CD14-positive monocyte (primary cell): ENCODE measurements around the gene DCDC2. TPM values are rescaled to one million over a fixed set of nuclear protein-coding genes. Genes with fewer than 3 reads are reported as not detected.

Experiments used
- DNase-seq, 3 donors: peaks; one replicate each; pipeline ENCODE4 v3.0.0-alpha.2; 2011 to 2022
- H2AFZ ChIP-seq: 2 replicates; pipeline ENCODE4 v1.6.0; 2012; ENCODE audit warnings: mild to moderate bottlenecking, low read depth, low read length, inconsistent platforms; ENCODE audit not compliant: insufficient read depth, poor library complexity, severe bottlenecking
- H3K27ac ChIP-seq, 2 donors: 1 replicate in 1 of 2; 2 replicates in 1 of 2; pipeline ENCODE4 v1.5.1; 2012 to 2013; ENCODE audit warnings: low read length in 2 of 2, control low read depth in 1 of 2, inconsistent platforms in 1 of 2, low read depth in 1 of 2, mild to moderate bottlenecking in 1 of 2
- H3K27me3 ChIP-seq, 2 donors: one replicate each; pipeline versions ENCODE4 v1.6.0 to v1.6.1; 2011 to 2013; ENCODE audit warnings: low read length in 2 of 2; ENCODE audit not compliant: control insufficient read depth in 2 of 2, insufficient read depth in 2 of 2
- H3K36me3 ChIP-seq, 2 donors: replicated peaks in 1 of 2; 1 replicate in 1 of 2; 2 replicates in 1 of 2; pipeline versions ENCODE4 v1.5.1 to v1.6.1; 2012 to 2013; ENCODE audit warnings: low read length in 2 of 2, control low read depth in 1 of 2, inconsistent platforms in 1 of 2, mild to moderate bottlenecking in 1 of 2; ENCODE audit not compliant: insufficient read depth in 2 of 2, control insufficient read depth in 1 of 2
- H3K4me1 ChIP-seq, 2 donors: 1 replicate in 1 of 2; 2 replicates in 1 of 2; pipeline versions ENCODE4 v1.5.1 to v1.6.1; 2012 to 2013; ENCODE audit warnings: low read length in 2 of 2, control low read depth in 1 of 2, inconsistent platforms in 1 of 2, mild to moderate bottlenecking in 1 of 2, moderate library complexity in 1 of 2; ENCODE audit not compliant: insufficient read depth in 2 of 2, control insufficient read depth in 1 of 2
- H3K4me2 ChIP-seq: replicated peaks from 2 replicates; pipeline ENCODE3; 2012; ENCODE audit warnings: low read length, moderate library complexity, mild to moderate bottlenecking; ENCODE audit not compliant: poor library complexity, severe bottlenecking; ENCODE audit errors: extremely low read depth
- H3K4me3 ChIP-seq, 3 experiments: fragments of 200-600 bp in 1 of 3; sonication (generic) in 1 of 3; replicated peaks in 1 of 3; 1 replicate in 2 of 3; 2 replicates in 1 of 3; pipeline ENCODE4 v1.5.1; 2011 to 2013; ENCODE audit warnings: low read length in 3 of 3, mild to moderate bottlenecking in 3 of 3, control low read depth in 2 of 3, low read depth in 2 of 3, inconsistent platforms in 1 of 3, moderate library complexity in 1 of 3
- H3K79me2 ChIP-seq: 2 replicates; pipeline ENCODE4 v1.6.0; 2012; ENCODE audit warnings: mild to moderate bottlenecking, control low read depth, inconsistent platforms, low read length, moderate library complexity; ENCODE audit not compliant: insufficient read depth
- H3K9ac ChIP-seq: 2 replicates; pipeline ENCODE4 v1.6.0; 2017; ENCODE audit warnings: low read length, mild to moderate bottlenecking; ENCODE audit not compliant: insufficient read depth, poor library complexity, severe bottlenecking
- H3K9me3 ChIP-seq, 2 donors: replicated peaks in 1 of 2; 1 replicate in 1 of 2; 2 replicates in 1 of 2; pipeline versions ENCODE4 v1.5.1 to v1.6.1; 2012 to 2013; ENCODE audit warnings: low read length in 2 of 2, control low read depth in 1 of 2; ENCODE audit not compliant: control insufficient read depth in 1 of 2, insufficient read depth in 1 of 2
- H4K20me1 ChIP-seq: 2 replicates; pipeline ENCODE4 v1.6.0; 2012; ENCODE audit warnings: mild to moderate bottlenecking, low read length, control low read depth, moderate library complexity; ENCODE audit not compliant: insufficient read depth
- H3K27ac Mint-ChIP-seq, 7 donors: one replicate each; pipeline ENCODE4 v1.8.0; 2020; ENCODE audit warnings: mild to moderate bottlenecking in 7 of 7, mixed read lengths in 7 of 7, moderate library complexity in 6 of 7, inconsistent platforms in 2 of 7
- H3K27me3 Mint-ChIP-seq, 3 donors: one replicate each; pipeline ENCODE4 v1.8.0; 2021 to 2022; ENCODE audit warnings: low read depth in 3 of 3, mild to moderate bottlenecking in 3 of 3, mixed read lengths in 3 of 3, moderate library complexity in 3 of 3, inconsistent platforms in 1 of 3
- H3K36me3 Mint-ChIP-seq, 2 donors: one replicate each; pipeline ENCODE4 v1.8.0; 2020; ENCODE audit warnings: mixed read lengths in 2 of 2, inconsistent platforms in 1 of 2, mild to moderate bottlenecking in 1 of 2
- H3K4me1 Mint-ChIP-seq: one replicate; pipeline ENCODE4 v1.8.0; 2020; ENCODE audit warnings: mild to moderate bottlenecking, mixed read lengths
- H3K4me3 Mint-ChIP-seq, 2 donors: one replicate each; pipeline ENCODE4 v1.8.0; 2020; ENCODE audit warnings: mild to moderate bottlenecking in 2 of 2, mixed read lengths in 2 of 2, moderate library complexity in 1 of 2
- H3K9me3 Mint-ChIP-seq, 7 donors: one replicate each; pipeline ENCODE4 v1.8.0; 2020 to 2022; ENCODE audit warnings: mixed read lengths in 7 of 7, mild to moderate bottlenecking in 6 of 7, moderate library complexity in 6 of 7, inconsistent platforms in 2 of 7
- WGBS: methylation state at CpG from one replicate; pipeline ENCODE4 v1.1.5; 2013; ENCODE audit warnings: missing lambda C conversion rate; ENCODE audit not compliant: insufficient coverage; 5-methylcytosine and 5-hydroxymethylcytosine counted together
- intact Hi-C, 2 donors: fragments of 100-400 bp; cut with micrococcal nuclease; formaldehyde crosslinking; loops; one replicate each; pipeline versions ENCODE4 v1.15.0 to v1.15.1; 2023
- polyA plus RNA-seq, 3 donors: library from polyadenylated mRNA; depleted of rRNA in 1 of 3; unstranded in 2 of 3; stranded (reverse) in 1 of 3; fragments of 300-500 nt in 2 of 3; fragments of >200 nt in 1 of 3; fragmentation: Illumina TruSeq in 2 of 3; gene quantifications; 1 replicate in 2 of 3; 2 replicates in 1 of 3; pipeline ENCODE4 v1.2.3, GENCODE V29; 2012 to 2021
- TF ChIP-seq, protein P1 (sequence below): fragments of 200-600 bp; IDR thresholded peaks from one replicate; pipeline ENCODE4 v1.8.0; 2022; ENCODE audit warnings: antibody characterized with exemption, mild to moderate bottlenecking

DCDC2 gene
- polyA plus RNA-seq, 3 donors = not detected

GRCh38 chr6:24223115-24223919 is 134.5 kb downstream of the DCDC2 start:
- H3K27me3 Mint-ChIP-seq = peaks cover 1 to 4% (median 4%) of the 10 kb centered on the region in 3 donors
- Histone ChIP-seq H2AFZ (no peak overlapping the region), H3K4me2 (no peak overlapping the region), H3K9ac (no peak overlapping the region), H3K79me2 (no peaks in the 10 kb centered on the region), H3K27ac (no peak overlapping the region), H3K9me3 (no peaks in the 10 kb centered on the region), H3K4me3 (no peak overlapping the region), H3K36me3 (no peaks in the 10 kb centered on the region), H4K20me1 (no peaks in the 10 kb centered on the region), H3K27me3 (no peaks in the 10 kb centered on the region), H3K4me1 (peaks cover 3% of the 10 kb centered on the region in 2 donors)
- H3K4me3 Mint-ChIP-seq = no peak overlapping the region
- WGBS = 60% methylated on average over 3 of the region's 7 CpGs
- H3K36me3 Mint-ChIP-seq = no peaks in the 10 kb centered on the region
- H3K9me3 Mint-ChIP-seq = peaks cover 0 to 5% (median 0%) of the 10 kb centered on the region in 7 donors
- H3K4me1 Mint-ChIP-seq = peaks cover 5% of the 10 kb centered on the region
- no peak overlapping the region for H3K27ac Mint-ChIP-seq
- DNase-seq = no peak
- intact Hi-C loops = no loop called here
- TF ChIP-seq, protein P1, sequence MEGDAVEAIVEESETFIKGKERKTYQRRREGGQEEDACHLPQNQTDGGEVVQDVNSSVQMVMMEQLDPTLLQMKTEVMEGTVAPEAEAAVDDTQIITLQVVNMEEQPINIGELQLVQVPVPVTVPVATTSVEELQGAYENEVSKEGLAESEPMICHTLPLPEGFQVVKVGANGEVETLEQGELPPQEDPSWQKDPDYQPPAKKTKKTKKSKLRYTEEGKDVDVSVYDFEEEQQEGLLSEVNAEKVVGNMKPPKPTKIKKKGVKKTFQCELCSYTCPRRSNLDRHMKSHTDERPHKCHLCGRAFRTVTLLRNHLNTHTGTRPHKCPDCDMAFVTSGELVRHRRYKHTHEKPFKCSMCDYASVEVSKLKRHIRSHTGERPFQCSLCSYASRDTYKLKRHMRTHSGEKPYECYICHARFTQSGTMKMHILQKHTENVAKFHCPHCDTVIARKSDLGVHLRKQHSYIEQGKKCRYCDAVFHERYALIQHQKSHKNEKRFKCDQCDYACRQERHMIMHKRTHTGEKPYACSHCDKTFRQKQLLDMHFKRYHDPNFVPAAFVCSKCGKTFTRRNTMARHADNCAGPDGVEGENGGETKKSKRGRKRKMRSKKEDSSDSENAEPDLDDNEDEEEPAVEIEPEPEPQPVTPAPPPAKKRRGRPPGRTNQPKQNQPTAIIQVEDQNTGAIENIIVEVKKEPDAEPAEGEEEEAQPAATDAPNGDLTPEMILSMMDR = no peak

- no peaks in the 10 kb centered on the region for H3K27me3 ChIP-seq
- H4K20me1 ChIP-seq = no peaks in the 10 kb centered on the region
- DNase-seq = no peak
- no peak overlapping the region for H2AFZ ChIP-seq
- Mint-ChIP-seq H3K4me3 (no peak overlapping the region), H3K9me3 (peaks cover 0 to 5% (median 0%) of the 10 kb centered on the region in 7 donors), H3K27ac (no peak overlapping the region), H3K4me1 (no peaks in the 10 kb centered on the region), H3K27me3 (peaks cover 0 to 2% (median 1%) of the 10 kb centered on the region in 3 donors), H3K36me3 (no peaks in the 10 kb centered on the region)
- no peaks in the 10 kb centered on the region for H3K36me3 ChIP-seq
- no peaks in the 10 kb centered on the region for H3K9me3 ChIP-seq
- H3K27ac ChIP-seq = no peak overlapping the region
- TF ChIP-seq, protein P1 = no peak
- H3K4me1 ChIP-seq = no peaks in the 10 kb centered on the region
- intact Hi-C loops = no loop called here
- H3K4me2 ChIP-seq = no peak overlapping the region
- no peak overlapping the region for H3K9ac ChIP-seq
- no peak overlapping the region for H3K4me3 ChIP-seq
- no peaks in the 10 kb centered on the region for H3K79me2 ChIP-seq
- WGBS = no CpG with 5 or more reads among the region's 3 CpGs
Observed at GRCh38 chr6:24219670-24220069, 138.2 kb downstream of the DCDC2 start.
